EH (cell line): Measurements from ENCODE around the gene RPTOR.

ENCODE experiments used
- DNase-seq: peaks from one replicate; pipeline ENCODE4 v3.0.0-alpha.2; 2015; ENCODE audit warnings: low read depth

RPTOR gene

GRCh38 chr17:80894439-80894721 lies 349.7 kb downstream of the RPTOR start:
- no peak for DNase-seq

- no peak for DNase-seq
Observed at GRCh38 chr17:80894726-80895125, 350.1 kb downstream of the RPTOR start.

GRCh38 chr17:80895366-80895765 lies 350.7 kb downstream of the RPTOR start:
- DNase-seq, result no peak

- no peak for DNase-seq
Observed at GRCh38 chr17:80898716-80899115, 354.1 kb downstream of the RPTOR start.

GRCh38 chr17:80899402-80900268 lies 355.0 kb downstream of the RPTOR start:
- peak; percentile 31 for DNase-seq

GRCh38 chr17:80901319-80901718 lies 356.7 kb downstream of the RPTOR start:
- DNase-seq, result no peak

GRCh38 chr17:80902197-80902962 lies 357.7 kb downstream of the RPTOR start:
- DNase-seq, result no peak

GRCh38 chr17:80902963-80903611 lies 358.4 kb downstream of the RPTOR start:
- no peak for DNase-seq

- DNase-seq, result no peak
Observed at GRCh38 chr17:80904036-80904753, 359.6 kb downstream of the RPTOR start.

GRCh38 chr17:80905586-80906230 lies 361.1 kb downstream of the RPTOR start:
- no peak for DNase-seq

GRCh38 chr17:80906364-80907259 lies 362.0 kb downstream of the RPTOR start:
- no peak for DNase-seq

GRCh38 chr17:80907281-80907680 lies 362.6 kb downstream of the RPTOR start:
- no peak for DNase-seq

- no peak for DNase-seq
Observed at GRCh38 chr17:80908211-80908610, 363.6 kb downstream of the RPTOR start.

- no peak for DNase-seq
Observed at GRCh38 chr17:80908776-80909175, 364.1 kb downstream of the RPTOR start.

GRCh38 chr17:80909635-80910034 lies 365.0 kb downstream of the RPTOR start:
- DNase-seq, result no peak

- no peak for DNase-seq
Observed at GRCh38 chr17:80910043-80910442, 365.4 kb downstream of the RPTOR start.

- DNase-seq, result no peak
Observed at GRCh38 chr17:80912476-80912875, 367.8 kb downstream of the RPTOR start.

GRCh38 chr17:80913928-80914821 lies 369.5 kb downstream of the RPTOR start:
- DNase-seq, result no peak

GRCh38 chr17:80916246-80916645 lies 371.6 kb downstream of the RPTOR start:
- DNase-seq, result no peak
